Smooth muscle cell of the coronary artery (primary cell): ENCODE data around the gene NUP37. TPM values are rescaled to one million over a fixed set of nuclear protein-coding genes. Genes with fewer than 3 reads are reported as not detected.

ENCODE experiments used
- total RNA-seq: library from RNA; depleted of rRNA; stranded (reverse); fragments of >200 nt; gene quantifications from 2 replicates; pipeline ENCODE4 v1.2.3, GENCODE V29; 2014; ENCODE audit warnings: low replicate concordance

The NUP37 gene, protein sequence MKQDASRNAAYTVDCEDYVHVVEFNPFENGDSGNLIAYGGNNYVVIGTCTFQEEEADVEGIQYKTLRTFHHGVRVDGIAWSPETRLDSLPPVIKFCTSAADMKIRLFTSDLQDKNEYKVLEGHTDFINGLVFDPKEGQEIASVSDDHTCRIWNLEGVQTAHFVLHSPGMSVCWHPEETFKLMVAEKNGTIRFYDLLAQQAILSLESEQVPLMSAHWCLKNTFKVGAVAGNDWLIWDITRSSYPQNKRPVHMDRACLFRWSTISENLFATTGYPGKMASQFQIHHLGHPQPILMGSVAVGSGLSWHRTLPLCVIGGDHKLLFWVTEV
- 23.3 and 34.0 TPM in 2 replicates for total RNA-seq

DNA sequence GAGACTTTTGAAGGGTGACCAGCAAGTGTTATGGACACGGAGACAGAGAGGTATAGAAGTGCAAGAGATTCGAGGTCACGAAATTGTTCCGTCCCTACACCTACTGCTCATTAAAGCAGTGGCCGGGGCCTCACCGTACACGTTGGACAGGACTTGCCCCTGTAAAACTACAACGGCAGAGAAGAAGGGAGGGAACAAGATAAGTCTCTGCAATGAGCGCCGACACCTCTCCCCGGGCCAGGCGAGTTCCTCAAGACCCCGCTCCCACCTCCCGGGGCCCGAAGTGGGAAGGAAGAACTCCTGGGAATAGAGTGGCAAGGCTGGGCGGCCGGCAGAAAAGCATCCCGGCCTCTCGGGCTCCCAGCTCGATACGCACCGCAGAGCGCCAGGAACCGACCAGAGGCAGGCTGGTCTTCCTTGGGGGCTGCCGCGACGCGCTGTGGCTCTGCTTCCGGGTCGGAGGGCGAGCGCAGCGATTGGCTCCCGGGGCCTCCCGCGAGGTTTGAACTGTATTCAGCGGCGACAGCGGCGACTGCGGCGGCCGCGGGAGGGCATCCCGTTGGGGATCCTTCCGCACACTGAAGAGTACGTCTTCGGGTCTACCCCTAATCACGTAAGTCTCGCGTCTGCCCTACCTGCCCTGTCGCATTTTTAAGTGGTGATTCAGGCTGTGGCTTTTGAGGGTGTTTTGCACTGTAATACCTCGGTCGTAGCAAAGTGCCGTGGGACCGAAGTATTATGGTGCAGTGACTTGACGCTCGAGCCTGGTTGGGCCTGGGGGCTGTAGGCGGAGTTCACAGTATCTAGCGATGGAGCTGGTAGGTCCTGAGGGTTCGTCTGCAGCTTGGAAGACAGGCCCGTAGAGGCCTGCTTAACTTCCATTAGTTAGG is at the start of gene NUP37, which contains the start of gene PARPBP:
Gene NUP37, minus strand, starts transcription at position 441 of the 890 bp plus-strand sequence. CDS start 1,596 bp downstream, outside the sequence.
Gene PARPBP, plus strand, starts transcription at position 510 of the 890 bp plus-strand sequence. CDS start 3,706 bp downstream, outside the sequence.

GRCh38 chr12:102061560-102062418 is 58.1 kb downstream of the NUP37 start, which contains the start of gene WASHC3:
Gene WASHC3, minus strand, starts transcription at chr12:102061991. Its CDS starts 29 bp downstream, at chr12:102061962.

Other genes starting within 250 kb of the NUP37 start
- gene DRAM1, start 242.5 kb downstream of the NUP37 start, total RNA-seq: 18.7 and 48.7 TPM in 2 replicates
- 65.9 and 78.2 TPM in 2 replicates for gene WASHC3, start 58.1 kb downstream of the NUP37 start, total RNA-seq
- gene PARPBP, start 69 bp upstream of the NUP37 start, total RNA-seq: 2.1 and 4.4 TPM in 2 replicates
- gene PMCH, start 77.7 kb upstream of the NUP37 start, total RNA-seq: 0.38 TPM in 1 of 2 replicates, not detected in the other